ENCODE measurements around the gene SLC17A9. TPM values are rescaled to one million over a fixed set of nuclear protein-coding genes. Genes with fewer than 3 reads are reported as not detected.

SLC17A9 gene
- polyA plus RNA-seq, 3 donors = 0.81 to 31.3 (median 0.82) TPM

DNA sequence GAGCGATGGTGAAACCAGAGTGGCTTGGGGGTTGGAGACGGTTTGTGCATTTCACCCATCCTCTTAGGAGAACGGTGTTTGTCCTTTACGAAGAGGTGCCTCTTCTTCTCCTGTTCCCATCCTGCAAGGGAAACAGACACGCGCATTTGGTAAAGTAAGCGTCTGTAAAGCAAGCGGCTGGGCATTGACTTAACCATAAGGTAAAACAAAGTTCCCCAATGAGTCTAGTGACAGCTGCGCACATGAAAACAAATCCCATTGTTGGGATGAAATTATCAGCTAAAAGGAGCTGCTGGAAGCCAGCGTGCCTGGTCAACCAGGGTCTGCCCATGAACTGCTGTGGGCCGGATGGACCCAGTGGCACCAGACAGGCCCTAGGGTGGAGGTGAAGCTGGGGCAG lies 48.4 kb downstream of the SLC17A9 start:
- Mint-ChIP-seq H3K27me3 (ENCODE audit: low read depth in 3 of 3) (peaks cover 64 to 89% (median 75%) of the 10 kb centered on the region in 3 donors), H3K4me3 (peak overlapping the region in 1 of 2 donors; percentile 31), H3K4me1 (peaks cover 5% of the 10 kb centered on the region), H3K9me3 (peaks cover 0 to 13% (median 2%) of the 10 kb centered on the region in 7 donors), H3K27ac (no peak overlapping the region), H3K36me3 (no peaks in the 10 kb centered on the region)
- no peaks in the 10 kb centered on the region for H4K20me1 ChIP-seq (ENCODE audit: insufficient read depth, low read length)
- no peaks in the 10 kb centered on the region for H3K36me3 ChIP-seq (replicated peaks in 1 of 2; ENCODE audit: control insufficient read depth in 1 of 2, insufficient read depth in 2 of 2, low read length in 2 of 2)
- intact Hi-C loops (cut with micrococcal nuclease) = no loop called here
- no peak overlapping the region for H3K4me3 ChIP-seq (replicated peaks in 1 of 3; ENCODE audit: low read depth in 2 of 3, low read length in 3 of 3)
- WGBS (ENCODE audit: insufficient coverage) = 85% methylated on average over 8 of the region's 11 CpGs
- no peaks in the 10 kb centered on the region for H3K79me2 ChIP-seq (ENCODE audit: insufficient read depth, low read length)
- TF ChIP-seq, protein P1, sequence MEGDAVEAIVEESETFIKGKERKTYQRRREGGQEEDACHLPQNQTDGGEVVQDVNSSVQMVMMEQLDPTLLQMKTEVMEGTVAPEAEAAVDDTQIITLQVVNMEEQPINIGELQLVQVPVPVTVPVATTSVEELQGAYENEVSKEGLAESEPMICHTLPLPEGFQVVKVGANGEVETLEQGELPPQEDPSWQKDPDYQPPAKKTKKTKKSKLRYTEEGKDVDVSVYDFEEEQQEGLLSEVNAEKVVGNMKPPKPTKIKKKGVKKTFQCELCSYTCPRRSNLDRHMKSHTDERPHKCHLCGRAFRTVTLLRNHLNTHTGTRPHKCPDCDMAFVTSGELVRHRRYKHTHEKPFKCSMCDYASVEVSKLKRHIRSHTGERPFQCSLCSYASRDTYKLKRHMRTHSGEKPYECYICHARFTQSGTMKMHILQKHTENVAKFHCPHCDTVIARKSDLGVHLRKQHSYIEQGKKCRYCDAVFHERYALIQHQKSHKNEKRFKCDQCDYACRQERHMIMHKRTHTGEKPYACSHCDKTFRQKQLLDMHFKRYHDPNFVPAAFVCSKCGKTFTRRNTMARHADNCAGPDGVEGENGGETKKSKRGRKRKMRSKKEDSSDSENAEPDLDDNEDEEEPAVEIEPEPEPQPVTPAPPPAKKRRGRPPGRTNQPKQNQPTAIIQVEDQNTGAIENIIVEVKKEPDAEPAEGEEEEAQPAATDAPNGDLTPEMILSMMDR (IDR thresholded peaks at IDR 0.05) = no peak
- no peak overlapping the region for H3K27ac ChIP-seq (ENCODE audit: low read depth in 1 of 2, low read length in 2 of 2)
- H3K27me3 ChIP-seq (ENCODE audit: control insufficient read depth in 2 of 2, insufficient read depth in 2 of 2, low read length in 2 of 2) = peaks cover 22 to 73% of the 10 kb centered on the region in 2 donors
- no peak overlapping the region for H2AFZ ChIP-seq (ENCODE audit: insufficient read depth, low read depth, low read length, poor library complexity, severe bottlenecking)
- peaks cover 4 to 6% of the 10 kb centered on the region in 2 donors for H3K9me3 ChIP-seq (replicated peaks in 1 of 2; ENCODE audit: control insufficient read depth in 1 of 2, insufficient read depth in 1 of 2, low read length in 2 of 2)
- DNase-seq = no peak
- H3K4me1 ChIP-seq (ENCODE audit: control insufficient read depth in 1 of 2, insufficient read depth in 2 of 2, low read length in 2 of 2) = no peaks in the 10 kb centered on the region
- H3K4me2 ChIP-seq (replicated peaks; ENCODE audit: extremely low read depth, low read length, poor library complexity, severe bottlenecking) = no peak overlapping the region
- H3K9ac ChIP-seq (ENCODE audit: insufficient read depth, low read length, poor library complexity, severe bottlenecking) = no peak overlapping the region

DNA sequence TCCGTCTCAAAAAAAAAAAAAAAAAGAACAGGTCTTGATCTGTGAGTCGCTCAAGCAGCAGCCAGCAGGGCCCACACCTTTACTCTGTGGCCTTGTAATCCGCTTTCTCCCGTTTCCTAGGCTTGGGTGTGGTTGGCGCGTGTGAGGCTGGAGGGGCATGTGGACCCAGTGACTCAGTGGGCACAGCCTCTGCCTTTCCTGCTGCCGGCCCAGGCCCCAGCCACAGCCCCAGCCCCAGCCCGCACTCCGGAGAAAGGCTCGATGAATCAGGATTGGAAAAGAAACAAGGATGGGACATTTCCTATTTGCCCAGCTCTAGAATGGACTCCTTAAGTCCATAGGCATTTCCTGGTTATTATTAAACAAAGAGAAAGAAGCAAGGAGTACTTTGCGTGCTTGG lies 50.0 kb downstream of the SLC17A9 start:
- Histone ChIP-seq H2AFZ (ENCODE audit: insufficient read depth, low read depth, low read length, poor library complexity, severe bottlenecking) (no peak overlapping the region), H3K9me3 (replicated peaks in 1 of 2; ENCODE audit: control insufficient read depth in 1 of 2, insufficient read depth in 1 of 2, low read length in 2 of 2) (peaks cover 4 to 7% of the 10 kb centered on the region in 2 donors), H3K4me1 (ENCODE audit: control insufficient read depth in 1 of 2, insufficient read depth in 2 of 2, low read length in 2 of 2) (no peaks in the 10 kb centered on the region), H4K20me1 (ENCODE audit: insufficient read depth, low read length) (no peaks in the 10 kb centered on the region), H3K9ac (ENCODE audit: insufficient read depth, low read length, poor library complexity, severe bottlenecking) (no peak overlapping the region), H3K36me3 (replicated peaks in 1 of 2; ENCODE audit: control insufficient read depth in 1 of 2, insufficient read depth in 2 of 2, low read length in 2 of 2) (no peaks in the 10 kb centered on the region), H3K27ac (ENCODE audit: low read depth in 1 of 2, low read length in 2 of 2) (no peak overlapping the region), H3K79me2 (ENCODE audit: insufficient read depth, low read length) (no peaks in the 10 kb centered on the region), H3K4me2 (replicated peaks; ENCODE audit: extremely low read depth, low read length, poor library complexity, severe bottlenecking) (no peak overlapping the region), H3K4me3 (replicated peaks in 1 of 3; ENCODE audit: low read depth in 2 of 3, low read length in 3 of 3) (no peak overlapping the region), H3K27me3 (ENCODE audit: control insufficient read depth in 2 of 2, insufficient read depth in 2 of 2, low read length in 2 of 2) (peaks cover 24 to 84% of the 10 kb centered on the region in 2 donors)
- TF ChIP-seq, protein P1 (IDR thresholded peaks at IDR 0.05) = no peak
- Mint-ChIP-seq H3K9me3 (peaks cover 0 to 13% (median 2%) of the 10 kb centered on the region in 7 donors), H3K27ac (no peak overlapping the region), H3K4me3 (peak overlapping the region in 1 of 2 donors; percentile 79), H3K27me3 (ENCODE audit: low read depth in 3 of 3) (peaks cover 71 to 93% (median 78%) of the 10 kb centered on the region in 3 donors), H3K4me1 (peaks cover 5% of the 10 kb centered on the region), H3K36me3 (no peaks in the 10 kb centered on the region)
- DNase-seq = no peak
- intact Hi-C loops (cut with micrococcal nuclease) = no loop called here
- 94% methylated on average over 7 of the region's 11 CpGs for WGBS (ENCODE audit: insufficient coverage)
